GM21381 (cell line): ENCODE data around the gene PBX3.
"Not testable (repeated sequence)": the region's sequence is repeated elsewhere in the genome, so short reads cannot be mapped to it uniquely, and the experiment has no call there.

Source experiments
- ATAC-seq: cut with Tn5 transposase; IDR thresholded peaks from one replicate; pipeline ENCODE4 v1.9.1; 2021; ENCODE audit warnings: mild to moderate bottlenecking, moderate library complexity; ENCODE audit not compliant: unreplicated experiment

PBX3 gene

GRCh38 chr9:125774106-125774505 lies 26.9 kb downstream of the PBX3 start:
- ATAC-seq: no peak

- not testable (repeated sequence) for ATAC-seq
These were observed 29.6 kb downstream of the PBX3 start for GRCh38 chr9:125776789-125777188.

GRCh38 chr9:125778538-125779219 lies 31.5 kb downstream of the PBX3 start:
- not testable (repeated sequence) for ATAC-seq

- not testable (repeated sequence) for ATAC-seq
These were observed 32.0 kb downstream of the PBX3 start for GRCh38 chr9:125779220-125779565.

- ATAC-seq: no peak
These were observed 35.5 kb downstream of the PBX3 start for GRCh38 chr9:125782718-125783117.

- no peak for ATAC-seq
These were observed 37.3 kb downstream of the PBX3 start for GRCh38 chr9:125784286-125785049.

- no peak for ATAC-seq
These were observed 38.1 kb downstream of the PBX3 start for GRCh38 chr9:125785248-125785751.

- no peak for ATAC-seq
These were observed 40.5 kb downstream of the PBX3 start for GRCh38 chr9:125787715-125788114.

GRCh38 chr9:125789196-125789595 lies 42.0 kb downstream of the PBX3 start:
- no peak for ATAC-seq

- ATAC-seq: no peak
These were observed 47.5 kb downstream of the PBX3 start for GRCh38 chr9:125794708-125795107.

- no peak for ATAC-seq
These were observed 48.9 kb downstream of the PBX3 start for GRCh38 chr9:125795970-125796596.

- no peak for ATAC-seq
These were observed 50.8 kb downstream of the PBX3 start for GRCh38 chr9:125797930-125798329.

- no peak for ATAC-seq
These were observed 56.4 kb downstream of the PBX3 start for GRCh38 chr9:125803526-125803925.

GRCh38 chr9:125805057-125805456 lies 57.9 kb downstream of the PBX3 start:
- no peak for ATAC-seq

- no peak for ATAC-seq
These were observed 58.4 kb downstream of the PBX3 start for GRCh38 chr9:125805586-125805985.

- no peak for ATAC-seq
These were observed 59.9 kb downstream of the PBX3 start for GRCh38 chr9:125807079-125807478.

- no peak for ATAC-seq
These were observed 63.0 kb downstream of the PBX3 start for GRCh38 chr9:125810161-125810560.

GRCh38 chr9:125811002-125811401 lies 63.8 kb downstream of the PBX3 start:
- no peak for ATAC-seq

- ATAC-seq: no peak
These were observed 65.2 kb downstream of the PBX3 start for GRCh38 chr9:125812403-125812802.

- no peak for ATAC-seq
These were observed 68.4 kb downstream of the PBX3 start for GRCh38 chr9:125815568-125815967.

GRCh38 chr9:125816321-125816720 lies 69.1 kb downstream of the PBX3 start:
- no peak for ATAC-seq
